ENCODE results near the gene SLC16A4.
A peak's percentile ranks its signal among the peaks of the same experiment; 100 is the strongest.
"Not testable (repeated sequence)": the region's sequence is repeated elsewhere in the genome, so short reads cannot be mapped to it uniquely, and the experiment has no call there.

The SLC16A4 gene

DNA sequence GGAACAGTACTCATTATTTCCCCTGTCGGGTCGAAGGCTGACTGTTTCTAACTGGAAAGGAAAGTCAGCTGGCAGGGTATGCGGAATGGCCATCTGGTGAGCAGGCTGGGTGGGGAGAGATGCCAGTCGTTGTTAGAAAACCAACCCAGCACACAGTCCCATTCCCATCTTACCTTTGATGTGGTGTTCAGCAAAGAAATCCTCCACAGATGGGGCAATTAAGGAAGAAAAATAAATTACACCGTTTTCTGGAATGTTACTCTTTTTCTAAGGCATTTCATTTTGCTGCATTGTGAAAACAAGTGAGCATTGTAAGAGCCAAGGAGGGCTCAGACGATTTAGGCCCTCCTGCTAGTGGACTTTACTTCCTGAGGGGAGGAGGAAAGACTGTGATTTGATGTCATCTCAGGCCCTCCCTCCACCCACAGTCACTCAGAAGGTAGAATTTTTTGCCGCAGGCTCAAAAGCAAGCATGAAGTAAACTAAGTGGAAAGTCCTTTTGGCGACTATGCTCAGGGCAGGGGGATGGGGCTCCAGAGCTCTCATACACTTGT is at the start of gene SLC16A4:
TSS of gene SLC16A4 (minus strand) at position 335 of the 554 bp plus-strand sequence. CDS start 1,703 bp downstream, outside the sequence.
- peak; percentile 64 for DNase-seq (ENCODE audit: low read depth)
- TF ChIP-seq, protein P1, sequence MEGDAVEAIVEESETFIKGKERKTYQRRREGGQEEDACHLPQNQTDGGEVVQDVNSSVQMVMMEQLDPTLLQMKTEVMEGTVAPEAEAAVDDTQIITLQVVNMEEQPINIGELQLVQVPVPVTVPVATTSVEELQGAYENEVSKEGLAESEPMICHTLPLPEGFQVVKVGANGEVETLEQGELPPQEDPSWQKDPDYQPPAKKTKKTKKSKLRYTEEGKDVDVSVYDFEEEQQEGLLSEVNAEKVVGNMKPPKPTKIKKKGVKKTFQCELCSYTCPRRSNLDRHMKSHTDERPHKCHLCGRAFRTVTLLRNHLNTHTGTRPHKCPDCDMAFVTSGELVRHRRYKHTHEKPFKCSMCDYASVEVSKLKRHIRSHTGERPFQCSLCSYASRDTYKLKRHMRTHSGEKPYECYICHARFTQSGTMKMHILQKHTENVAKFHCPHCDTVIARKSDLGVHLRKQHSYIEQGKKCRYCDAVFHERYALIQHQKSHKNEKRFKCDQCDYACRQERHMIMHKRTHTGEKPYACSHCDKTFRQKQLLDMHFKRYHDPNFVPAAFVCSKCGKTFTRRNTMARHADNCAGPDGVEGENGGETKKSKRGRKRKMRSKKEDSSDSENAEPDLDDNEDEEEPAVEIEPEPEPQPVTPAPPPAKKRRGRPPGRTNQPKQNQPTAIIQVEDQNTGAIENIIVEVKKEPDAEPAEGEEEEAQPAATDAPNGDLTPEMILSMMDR (conservative IDR thresholded peaks at IDR 0.05; ENCODE audit: control insufficient read depth, insufficient read depth, low read depth, low read length), result no peak
- peak within 1 kb of the TSS; percentile 27 for H3K4me3 ChIP-seq (ENCODE audit: control insufficient read depth, low read depth, low read length)

DNA sequence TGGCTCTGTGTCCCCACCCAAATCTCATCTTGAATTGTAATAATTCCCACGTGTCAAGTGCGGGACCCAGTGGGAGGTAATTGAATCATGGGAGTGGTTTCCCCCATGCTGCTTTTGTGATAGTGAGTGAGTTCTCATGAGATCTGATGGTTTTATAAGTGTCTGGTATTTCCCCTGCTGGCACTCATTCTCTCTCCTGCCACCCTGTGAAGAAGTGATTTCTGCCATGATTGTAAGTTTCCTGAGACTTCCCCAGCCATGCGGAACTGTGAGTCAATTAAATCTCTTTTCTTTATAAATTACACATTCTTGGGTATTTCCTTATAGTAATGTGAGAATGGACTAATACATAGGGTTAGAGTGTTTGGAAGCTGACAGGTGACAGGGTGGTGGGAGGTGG is 49.0 kb upstream of the SLC16A4 start:
- not testable (repeated sequence) for DNase-seq (ENCODE audit: low read depth); H3K4me3 ChIP-seq (ENCODE audit: control insufficient read depth, low read depth, low read length)

DNA sequence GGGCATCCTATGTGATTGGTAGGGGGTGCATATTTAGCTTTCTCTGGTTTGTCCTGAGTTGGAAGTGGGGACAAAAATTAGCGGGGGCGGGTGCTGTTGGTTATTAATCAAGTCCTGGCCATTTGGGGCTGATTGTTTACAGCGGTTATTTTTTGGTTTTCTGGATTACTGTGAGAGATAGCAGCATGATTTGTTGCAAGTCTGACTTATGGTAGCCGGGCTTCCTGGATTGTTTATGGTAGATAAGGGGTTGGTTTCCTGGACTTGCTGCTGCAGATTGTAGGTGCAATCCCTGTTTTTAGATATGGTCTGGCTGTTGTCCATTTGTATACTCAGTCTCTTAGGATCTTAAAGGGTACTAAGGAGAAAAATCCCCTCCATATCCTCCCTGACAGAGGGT is 48.1 kb upstream of the SLC16A4 start:
- no peak for DNase-seq (ENCODE audit: low read depth)
- no peak overlapping the region for H3K4me3 ChIP-seq (ENCODE audit: control insufficient read depth, low read depth, low read length)
- TF ChIP-seq, protein P1 (conservative IDR thresholded peaks at IDR 0.05; ENCODE audit: control insufficient read depth, insufficient read depth, low read depth, low read length), result no peak

DNA sequence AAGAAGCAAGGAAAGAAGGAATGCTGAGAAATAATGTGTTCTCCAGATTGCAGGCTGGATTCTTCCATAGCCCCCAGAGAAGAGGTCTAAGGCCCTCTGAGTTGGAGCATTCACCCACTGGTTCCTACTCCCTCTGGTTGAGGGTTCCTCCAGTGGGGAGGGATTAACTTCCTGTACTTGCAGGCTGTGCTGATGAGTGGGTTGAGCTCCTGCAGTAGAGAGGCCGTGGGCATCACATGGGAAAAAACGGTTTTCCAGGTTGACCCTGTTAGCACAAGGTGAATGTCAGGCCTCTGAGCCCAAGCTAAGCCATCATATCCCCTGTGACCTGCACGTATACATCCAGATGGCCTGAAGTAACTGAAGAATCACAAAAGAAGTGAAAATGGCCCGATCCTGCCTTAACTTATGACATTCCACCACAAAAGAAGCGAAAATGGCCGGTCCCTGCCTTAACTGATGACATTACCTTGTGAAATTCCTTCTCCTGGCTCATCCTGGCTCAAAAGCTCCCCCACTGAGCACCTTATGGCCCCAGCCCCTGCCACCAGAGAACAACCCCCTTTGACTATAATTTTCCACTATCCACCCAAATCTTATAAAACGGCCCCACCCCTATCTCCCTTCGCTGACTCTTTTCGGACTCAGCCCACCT is 46.9 kb upstream of the SLC16A4 start:
- not testable (repeated sequence) for DNase-seq (ENCODE audit: low read depth); H3K4me3 ChIP-seq (ENCODE audit: control insufficient read depth, low read depth, low read length)

DNA sequence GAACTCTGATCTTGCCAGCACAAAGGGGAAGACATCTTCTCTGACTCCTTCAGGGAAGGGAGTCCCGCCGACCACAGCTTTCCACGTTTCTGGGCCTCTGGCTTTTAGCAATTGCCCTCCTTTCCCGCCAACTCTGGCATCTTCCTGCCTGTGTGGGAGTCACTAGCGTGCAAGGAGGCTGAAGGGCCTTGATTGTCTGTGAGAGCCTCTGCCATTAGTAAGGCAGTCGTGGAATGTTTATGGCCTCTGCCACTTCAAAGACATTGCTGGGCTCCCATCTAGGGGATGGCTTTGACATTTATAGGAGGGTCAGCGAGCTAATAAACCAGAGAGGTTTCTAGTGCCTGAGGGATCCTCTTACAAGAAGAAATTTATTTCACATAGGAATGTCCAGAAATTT is 45.8 kb upstream of the SLC16A4 start:
- TF ChIP-seq, protein P1 (conservative IDR thresholded peaks at IDR 0.05; ENCODE audit: control insufficient read depth, insufficient read depth, low read depth, low read length), result no peak
- no peak overlapping the region for H3K4me3 ChIP-seq (ENCODE audit: control insufficient read depth, low read depth, low read length)
- no peak for DNase-seq (ENCODE audit: low read depth)

DNA sequence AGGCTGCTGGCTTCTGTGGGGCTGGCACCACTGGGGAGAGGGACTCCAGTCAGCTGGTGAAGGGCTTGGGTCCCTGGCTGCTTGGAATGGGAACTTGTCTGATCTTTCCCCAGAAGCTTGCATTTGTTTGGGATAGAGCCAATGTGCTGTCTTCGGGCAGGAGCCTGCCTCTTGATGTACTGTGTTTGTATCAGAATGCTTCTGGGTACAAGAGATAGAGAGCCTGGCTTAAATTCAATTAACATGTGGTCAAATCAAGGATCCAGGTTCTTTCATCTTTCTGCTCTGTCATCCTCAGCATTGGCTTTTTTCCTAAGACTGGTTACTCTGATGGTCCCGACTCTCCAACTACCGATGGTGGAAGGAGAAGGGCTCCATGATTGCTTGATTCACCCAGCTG is 44.1 kb upstream of the SLC16A4 start:
- no peak overlapping the region for H3K4me3 ChIP-seq (ENCODE audit: control insufficient read depth, low read depth, low read length)
- DNase-seq (ENCODE audit: low read depth), result no peak
- TF ChIP-seq, protein P1 (conservative IDR thresholded peaks at IDR 0.05; ENCODE audit: control insufficient read depth, insufficient read depth, low read depth, low read length), result no peak

DNA sequence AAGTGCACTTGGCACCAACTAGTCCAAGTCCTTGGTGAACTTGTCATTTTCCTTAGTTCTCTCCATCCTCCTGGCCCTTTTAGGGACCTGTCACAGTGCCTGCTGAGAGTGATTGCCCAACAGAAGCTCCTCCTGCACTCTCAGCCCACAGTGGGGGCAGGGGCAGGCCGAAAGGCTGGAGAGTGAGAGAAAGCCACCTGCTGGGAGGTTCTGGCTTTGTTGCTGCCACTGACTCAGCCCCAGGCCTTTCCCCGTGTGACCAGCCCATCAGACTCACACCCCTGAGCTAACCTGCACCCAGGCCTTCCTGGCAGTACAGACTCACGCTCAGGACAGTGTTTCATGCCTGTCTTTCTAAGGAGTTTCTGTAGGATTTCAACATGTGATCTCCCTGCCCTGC is 43.0 kb upstream of the SLC16A4 start:
- no peak overlapping the region for H3K4me3 ChIP-seq (ENCODE audit: control insufficient read depth, low read depth, low read length)
- TF ChIP-seq, protein P1 (conservative IDR thresholded peaks at IDR 0.05; ENCODE audit: control insufficient read depth, insufficient read depth, low read depth, low read length), result no peak
- peak; percentile 29 for DNase-seq (ENCODE audit: low read depth)

DNA sequence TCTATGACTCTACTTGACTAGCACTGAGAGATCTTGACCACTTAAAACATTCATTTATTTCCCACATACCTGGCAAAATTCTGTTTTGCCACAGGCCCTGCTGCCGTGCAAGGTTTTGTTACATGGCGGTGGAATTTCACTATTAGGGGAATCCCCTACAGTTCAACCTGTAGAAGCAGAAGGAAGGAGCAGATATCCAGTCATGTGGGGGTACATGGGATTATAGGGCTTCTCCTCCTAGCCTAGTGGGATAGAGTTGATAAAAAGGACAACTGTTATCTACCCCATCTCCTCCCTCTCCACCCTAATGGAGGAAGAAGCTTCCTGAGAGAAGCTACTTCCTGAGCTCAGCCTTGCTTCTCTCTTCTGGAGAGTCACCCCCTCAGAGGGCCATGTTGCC is 42.4 kb upstream of the SLC16A4 start:
- H3K4me3 ChIP-seq (ENCODE audit: control insufficient read depth, low read depth, low read length), result no peak overlapping the region
- TF ChIP-seq, protein P1 (conservative IDR thresholded peaks at IDR 0.05; ENCODE audit: control insufficient read depth, insufficient read depth, low read depth, low read length), result no peak
- DNase-seq (ENCODE audit: low read depth), result no peak
